SH-SY5Y (cell line): ENCODE results near the gene NOL7.

Experiments
- GATA2 ChIP-seq: IDR thresholded peaks from 2 replicates; pipeline ENCODE4 v1.6.1; 2011; ENCODE audit warnings: mild to moderate bottlenecking, low read depth, low read length
- GATA3 ChIP-seq: IDR thresholded peaks from 2 replicates; pipeline ENCODE4 v1.6.1; 2011; ENCODE audit warnings: low read depth, mild to moderate bottlenecking, low read length, moderate library complexity

DNA sequence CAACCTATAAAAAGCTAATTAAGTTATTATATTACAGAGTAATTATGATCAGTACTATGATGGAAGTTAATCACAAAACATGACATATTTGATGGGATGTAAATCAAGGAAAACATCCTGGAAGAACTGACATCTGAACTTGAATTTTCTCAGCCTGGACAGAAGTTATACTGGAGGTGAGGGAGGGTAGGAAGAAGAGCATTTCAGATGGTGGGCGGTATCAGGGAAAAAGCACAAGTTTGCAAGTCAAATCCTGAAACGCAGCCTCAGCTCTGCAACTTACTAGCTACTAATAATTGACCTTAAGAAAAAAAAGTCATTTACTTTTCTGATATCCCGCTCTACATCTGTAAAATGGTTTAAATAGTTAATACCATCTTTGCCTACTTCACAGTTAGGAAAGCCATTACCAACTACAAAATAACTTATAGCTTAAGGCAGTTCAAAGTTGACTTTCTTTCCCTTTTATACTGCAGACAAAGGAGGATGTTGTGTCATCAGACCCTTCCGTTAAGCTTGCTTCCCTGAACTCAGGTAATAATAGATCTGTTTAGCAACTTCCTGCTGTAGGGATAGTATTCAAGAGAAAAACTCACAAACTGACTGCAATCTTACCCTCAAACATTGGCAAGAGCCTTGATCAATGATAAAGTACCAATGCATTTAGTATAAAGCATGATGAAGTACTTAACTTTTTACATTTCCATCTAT lies 21.0 kb downstream of the NOL7 start:
- TF ChIP-seq GATA3 (no peak), GATA2 (no peak)
